Measurements from ENCODE around the gene GBGT1. TPM values are rescaled to one million over a fixed set of nuclear protein-coding genes. Genes with fewer than 3 reads are reported as not detected.
"Not testable (repeated sequence)": the region's sequence is repeated elsewhere in the genome, so short reads cannot be mapped to it uniquely, and the experiment has no call there.

GBGT1 gene
- total and polyA plus RNA-seq, 9 of the 15 experiments (the other 6 are each of a cell fraction or from before 2014, with no cell fraction given) = 0.55 to 25.8 (median 13.7) TPM

DNA sequence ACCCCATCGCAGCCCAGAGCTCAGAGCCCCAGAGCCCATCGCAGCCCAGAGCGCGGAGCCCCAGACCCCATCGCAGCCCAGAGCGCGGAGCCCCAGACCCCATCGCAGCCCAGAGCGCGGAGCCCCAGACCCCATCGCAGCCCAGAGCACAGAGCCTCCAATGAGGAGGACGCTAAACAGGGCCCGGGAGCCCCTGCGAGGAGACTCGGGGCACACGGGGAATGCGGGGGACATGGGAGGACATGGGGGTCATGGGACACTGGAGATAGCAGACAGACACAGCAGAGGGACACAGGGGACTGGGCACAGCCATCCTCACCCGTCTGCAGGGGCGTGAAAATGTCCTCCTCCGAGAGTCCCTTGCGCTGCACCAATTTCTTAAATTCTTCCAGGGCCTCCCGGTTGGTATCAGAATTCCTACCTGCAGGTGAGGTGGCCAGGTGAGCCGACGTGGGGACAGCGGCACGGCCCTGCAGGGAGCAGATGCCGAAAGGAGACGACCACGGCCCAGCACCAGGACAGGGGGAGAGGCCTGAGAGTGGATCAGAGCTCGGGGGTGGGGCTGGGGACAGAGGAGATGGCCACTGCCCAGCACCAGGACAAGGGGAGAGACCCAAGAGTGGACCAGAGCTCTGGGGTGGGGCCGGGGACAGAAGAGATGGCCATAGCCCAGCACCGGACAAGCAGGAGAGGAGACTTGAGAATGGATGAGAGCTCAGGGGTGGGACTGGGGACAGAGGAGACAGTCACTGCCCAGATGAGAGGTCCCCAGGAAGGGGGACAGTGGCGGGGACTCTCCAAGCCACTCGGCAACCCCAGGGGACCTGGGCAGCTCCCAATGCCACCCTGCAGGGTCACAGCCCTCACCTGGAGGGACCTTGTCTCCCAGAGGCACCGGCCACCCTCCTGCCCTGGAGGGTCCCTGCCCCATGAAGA is 42.5 kb upstream of the GBGT1 start:
- DNase-seq (ENCODE audit: extremely low read depth in 1 of 4, low spot score in 3 of 4) = no peak

DNA sequence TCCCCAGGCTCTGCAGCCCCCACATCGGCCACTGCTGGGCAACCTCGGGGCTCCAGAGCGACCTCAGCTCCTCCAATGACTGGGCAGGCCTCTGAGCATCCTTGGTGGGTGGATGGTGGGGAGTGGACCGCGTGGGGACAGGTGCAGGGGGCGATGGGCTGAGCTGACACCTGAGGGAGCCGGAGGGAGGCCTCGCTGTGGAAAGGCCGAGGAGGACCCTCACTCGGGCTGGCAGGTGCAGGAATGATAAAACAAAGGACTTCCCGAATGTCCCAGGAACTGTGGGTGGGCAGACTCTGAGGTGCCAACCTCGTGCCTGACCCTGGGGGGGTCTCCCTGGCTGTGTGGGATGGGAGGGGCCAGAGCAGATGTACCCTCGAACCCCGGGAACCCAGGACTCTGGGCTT is 41.8 kb upstream of the GBGT1 start:
- H2AFZ ChIP-seq (ENCODE audit: low read depth, low read length); DNase-seq (ENCODE audit: extremely low read depth in 1 of 4, low spot score in 3 of 4); H3K36me3 ChIP-seq (ENCODE audit: control insufficient read depth, insufficient read depth, low read length); POLR2A ChIA-PET; H4K20me1 ChIP-seq (replicated peaks; ENCODE audit: control insufficient read depth, insufficient read depth, low read length); BruUV-seq (replicated peaks); H3K79me2 ChIP-seq (ENCODE audit: control insufficient read depth, insufficient read depth, low read length); CTCF ChIA-PET (ENCODE audit: low intra/inter-chr PET ratio); H3K27ac ChIP-seq (ENCODE audit: extremely low read depth, low read depth, low read length); ATAC-seq; in situ Hi-C loops (cut with MboI); H3K4me3 ChIP-seq; intact Hi-C loops (cut with micrococcal nuclease); H3K9me3 ChIP-seq (replicated peaks; ENCODE audit: control insufficient read depth, insufficient read depth, low read depth, low read length); H3K4me2 ChIP-seq (ENCODE audit: insufficient read depth, low read length); H3K9me1 ChIP-seq (ENCODE audit: control insufficient read depth, insufficient read depth, low read length); FAIRE-seq; H3K9ac ChIP-seq (ENCODE audit: insufficient read depth in 1 of 2, low read depth in 2 of 2, low read length in 2 of 2): not testable (repeated sequence)
- Histone ChIP-seq H3K27me3 (ENCODE audit: control insufficient read depth in 2 of 2, insufficient read depth in 2 of 2, low read length in 2 of 2) (peaks cover 39 to 86% of the 10 kb centered on the region in 2 experiments), H3K4me1 (replicated peaks in 1 of 2; ENCODE audit: control insufficient read depth in 2 of 2, insufficient read depth in 2 of 2, low read length in 2 of 2) (peaks cover 0 to 11% of the 10 kb centered on the region in 2 experiments; a peak in 1 of 5 replicates)
- 2% methylated on average over 11 of the region's 14 CpGs for WGBS (ENCODE audit: insufficient coverage, low coverage, missing lambda C conversion rate)

More for the DNA sequence above, 42.5 kb upstream of the GBGT1 start:
- Histone ChIP-seq H4K20me1 (replicated peaks; ENCODE audit: control insufficient read depth, insufficient read depth, low read length) (no peaks in the 10 kb centered on the region; the same call in 1 of the 2 replicates), H3K79me2 (ENCODE audit: control insufficient read depth, insufficient read depth, low read length) (no peaks in the 10 kb centered on the region), H3K27ac (ENCODE audit: extremely low read depth, low read depth, low read length) (no peak overlapping the region), H3K9me1 (ENCODE audit: control insufficient read depth, insufficient read depth, low read length) (no peaks in the 10 kb centered on the region), H3K9me3 (replicated peaks; ENCODE audit: control insufficient read depth, insufficient read depth, low read depth, low read length) (no peaks in the 10 kb centered on the region), H2AFZ (ENCODE audit: low read depth, low read length) (no peak overlapping the region), H3K36me3 (ENCODE audit: control insufficient read depth, insufficient read depth, low read length) (no peaks in the 10 kb centered on the region), H3K27me3 (ENCODE audit: control insufficient read depth in 2 of 2, insufficient read depth in 2 of 2, low read length in 2 of 2) (peaks cover 39 to 86% of the 10 kb centered on the region in 2 experiments), H3K9ac (ENCODE audit: insufficient read depth in 1 of 2, low read depth in 2 of 2, low read length in 2 of 2) (no peak overlapping the region; a peak in 1 of 4 replicates), H3K4me1 (replicated peaks in 1 of 2; ENCODE audit: control insufficient read depth in 2 of 2, insufficient read depth in 2 of 2, low read length in 2 of 2) (peaks cover 0 to 11% of the 10 kb centered on the region in 2 experiments; a peak in 1 of 5 replicates), H3K4me2 (ENCODE audit: insufficient read depth, low read length) (no peak overlapping the region), H3K4me3 (no peak overlapping the region)
- ChIA-PET CTCF (ENCODE audit: low intra/inter-chr PET ratio) (no interaction called here), POLR2A (interaction anchor here (0.6 kb wide), 1 partner anchor 973 kb away, joined by 3 read pairs; no protein-coding TSS in a partner anchor)
- in situ Hi-C loops (cut with MboI) (no loop called here), intact Hi-C loops (cut with micrococcal nuclease) (no loop called here)
- WGBS (ENCODE audit: insufficient coverage, low coverage, missing lambda C conversion rate) = 6% methylated on average over 25 of the region's 35 CpGs
- FAIRE-seq (no peak), ATAC-seq (peak; percentile 24; the same call in 2 of the 3 replicates)
- no peak for TF ChIP-seq NONO (IDR thresholded peaks at IDR 0.05; ENCODE audit: low read depth in 2 of 2, low read length in 1 of 2)
- no peak for TF ChIP-seq SOX6 (IDR thresholded peaks at IDR 0.05)
- no peak for TF ChIP-seq RFX5 (IDR thresholded peaks at IDR 0.05; ENCODE audit: low read depth, low read length)
- TF ChIP-seq ZNF239 (CRISPR knock-in tag; IDR thresholded peaks at IDR 0.05) = no peak
- no peak for TF ChIP-seq PTBP1 (IDR thresholded peaks at IDR 0.05; ENCODE audit: low read depth, low read length)
- no peak for TF ChIP-seq HMG20A (CRISPR knock-in tag; conservative IDR thresholded peaks at IDR 0.05)
- no peak for TF ChIP-seq MAFG (tag; conservative IDR thresholded peaks at IDR 0.05)
- no peak for TF ChIP-seq ZSCAN29 (IDR thresholded peaks at IDR 0.05)
- no peak for TF ChIP-seq CBFA2T2 (conservative IDR thresholded peaks at IDR 0.05)
- no peak for TF ChIP-seq GABPB1 (CRISPR knock-in tag; IDR thresholded peaks at IDR 0.05)
- TF ChIP-seq, protein P1, sequence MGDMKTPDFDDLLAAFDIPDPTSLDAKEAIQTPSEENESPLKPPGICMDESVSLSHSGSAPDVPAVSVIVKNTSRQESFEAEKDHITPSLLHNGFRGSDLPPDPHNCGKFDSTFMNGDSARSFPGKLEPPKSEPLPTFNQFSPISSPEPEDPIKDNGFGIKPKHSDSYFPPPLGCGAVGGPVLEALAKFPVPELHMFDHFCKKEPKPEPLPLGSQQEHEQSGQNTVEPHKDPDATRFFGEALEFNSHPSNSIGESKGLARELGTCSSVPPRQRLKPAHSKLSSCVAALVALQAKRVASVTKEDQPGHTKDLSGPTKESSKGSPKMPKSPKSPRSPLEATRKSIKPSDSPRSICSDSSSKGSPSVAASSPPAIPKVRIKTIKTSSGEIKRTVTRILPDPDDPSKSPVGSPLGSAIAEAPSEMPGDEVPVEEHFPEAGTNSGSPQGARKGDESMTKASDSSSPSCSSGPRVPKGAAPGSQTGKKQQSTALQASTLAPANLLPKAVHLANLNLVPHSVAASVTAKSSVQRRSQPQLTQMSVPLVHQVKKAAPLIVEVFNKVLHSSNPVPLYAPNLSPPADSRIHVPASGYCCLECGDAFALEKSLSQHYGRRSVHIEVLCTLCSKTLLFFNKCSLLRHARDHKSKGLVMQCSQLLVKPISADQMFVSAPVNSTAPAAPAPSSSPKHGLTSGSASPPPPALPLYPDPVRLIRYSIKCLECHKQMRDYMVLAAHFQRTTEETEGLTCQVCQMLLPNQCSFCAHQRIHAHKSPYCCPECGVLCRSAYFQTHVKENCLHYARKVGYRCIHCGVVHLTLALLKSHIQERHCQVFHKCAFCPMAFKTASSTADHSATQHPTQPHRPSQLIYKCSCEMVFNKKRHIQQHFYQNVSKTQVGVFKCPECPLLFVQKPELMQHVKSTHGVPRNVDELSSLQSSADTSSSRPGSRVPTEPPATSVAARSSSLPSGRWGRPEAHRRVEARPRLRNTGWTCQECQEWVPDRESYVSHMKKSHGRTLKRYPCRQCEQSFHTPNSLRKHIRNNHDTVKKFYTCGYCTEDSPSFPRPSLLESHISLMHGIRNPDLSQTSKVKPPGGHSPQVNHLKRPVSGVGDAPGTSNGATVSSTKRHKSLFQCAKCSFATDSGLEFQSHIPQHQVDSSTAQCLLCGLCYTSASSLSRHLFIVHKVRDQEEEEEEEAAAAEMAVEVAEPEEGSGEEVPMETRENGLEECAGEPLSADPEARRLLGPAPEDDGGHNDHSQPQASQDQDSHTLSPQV (IDR thresholded peaks at IDR 0.05) = no peak
- no peak for TF ChIP-seq RNF2 (IDR thresholded peaks at IDR 0.05)
- no TSS peak for BruUV-seq (replicated peaks)

Data from K562 (cell line).